Measurements from ENCODE around the gene NANS. TPM values are rescaled to one million over a fixed set of nuclear protein-coding genes. Genes with fewer than 3 reads are reported as not detected.
A peak's percentile ranks its signal among the peaks of the same experiment; 100 is the strongest.

Gene NANS
- total RNA-seq, 1 experiment from 2014 or later, result 40.4 TPM

DNA sequence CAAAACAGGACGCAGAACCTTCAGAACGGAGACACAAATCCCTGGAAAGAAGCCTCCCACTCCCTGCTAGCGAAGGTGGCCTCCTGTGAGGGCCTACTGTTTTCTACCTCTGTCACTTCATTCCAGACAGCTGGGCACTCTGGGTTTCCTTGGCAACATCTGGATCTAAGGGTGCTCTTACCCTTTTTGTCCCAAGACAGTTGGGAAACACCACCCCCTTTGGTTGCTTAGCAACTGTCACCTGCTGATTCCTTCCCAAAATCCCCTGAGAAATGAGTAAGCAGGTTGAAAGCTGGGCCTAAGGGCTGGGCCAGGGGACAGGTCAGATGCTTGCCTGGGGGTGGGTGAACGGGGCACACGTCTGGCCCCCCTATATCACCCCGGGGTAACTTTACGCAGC lies 29.4 kb downstream of the NANS start:
- Histone ChIP-seq H3K27me3 (ENCODE audit: insufficient read depth, low read length) (no peaks in the 10 kb centered on the region), H2BK5ac (ENCODE audit: insufficient read length, low read length) (no peak overlapping the region), H3K27ac (ENCODE audit: insufficient read length, low read depth, low read length) (no peak overlapping the region), H2BK12ac (ENCODE audit: insufficient read length, low read depth, low read length) (no peak overlapping the region), H3K23ac (ENCODE audit: insufficient read length, low read depth, low read length) (no peak overlapping the region), H3K18ac (ENCODE audit: insufficient read length, low read depth, low read length) (no peak overlapping the region), H4K5ac (ENCODE audit: insufficient read length, low read depth, low read length) (no peak overlapping the region), H3K79me1 (ENCODE audit: insufficient read depth, low read depth, low read length, poor library complexity, severe bottlenecking) (no peaks in the 10 kb centered on the region), H2AFZ (ENCODE audit: low read length) (no peak overlapping the region), H3K79me2 (ENCODE audit: insufficient read depth, low read length) (no peaks in the 10 kb centered on the region), H3T11ph (ENCODE audit: low read length) (no peak overlapping the region), H4K8ac (replicated peaks; ENCODE audit: insufficient read length, low read depth, low read length) (no peak overlapping the region), H3K56ac (ENCODE audit: insufficient read length, low read depth, low read length) (no peak overlapping the region), H2BK15ac (ENCODE audit: low read depth, low read length) (no peak overlapping the region), H4K91ac (ENCODE audit: insufficient read length, low read depth, low read length) (no peak overlapping the region), H3K4me2 (ENCODE audit: insufficient read depth, insufficient read length, low read length) (no peak overlapping the region), H2BK20ac (ENCODE audit: low read depth, low read length, poor library complexity, severe bottlenecking) (no peak overlapping the region), H2AK5ac (ENCODE audit: insufficient read length, low read length) (no peak overlapping the region), H3K9me3 (ENCODE audit: control insufficient read depth, low read depth, low read length) (no peaks in the 10 kb centered on the region), H3K4ac (ENCODE audit: low read depth, low read length) (no peak overlapping the region), H3K14ac (ENCODE audit: insufficient read depth, low read length) (no peak overlapping the region), H3K4me1 (ENCODE audit: insufficient read depth, low read length) (no peaks in the 10 kb centered on the region; the same call in 1 of the 2 replicates), H2BK120ac (ENCODE audit: low read depth, low read length, poor library complexity, severe bottlenecking) (no peak overlapping the region), H3K23me2 (ENCODE audit: insufficient read length, low read depth, low read length, poor library complexity, severe bottlenecking) (no peaks in the 10 kb centered on the region), H3K9ac (ENCODE audit: extremely low read depth, insufficient read length, low read length) (no peak overlapping the region), H4K20me1 (ENCODE audit: control insufficient read depth, insufficient read depth, insufficient read length) (no peaks in the 10 kb centered on the region)
- Mint-ChIP-seq H3K4me1 (peaks cover 31 to 35% of the 10 kb centered on the region in 2 experiments), H3K27me3 (ENCODE audit: low read depth) (peaks cover 10% of the 10 kb centered on the region), H3K36me3 (ENCODE audit: insufficient read depth in 1 of 3, low read depth in 3 of 3) (peaks cover 7 to 37% (median 26%) of the 10 kb centered on the region in 3 experiments), H3K27ac (peak overlapping the region in 2 of 3 experiments; percentile 42 to 72; a peak in 4 of 7 replicates), H3K9me3 (peaks cover 0 to 4% of the 10 kb centered on the region in 2 experiments; a peak in 2 of 5 replicates), H3K4me3 (no peak overlapping the region)
- peak; percentile 71 for DNase-seq
- WGBS (ENCODE audit: extremely low coverage, insufficient read length, low lambda C conversion rate), result no CpG with 5 or more reads among the region's 7 CpGs
- TF ChIP-seq, protein P1, sequence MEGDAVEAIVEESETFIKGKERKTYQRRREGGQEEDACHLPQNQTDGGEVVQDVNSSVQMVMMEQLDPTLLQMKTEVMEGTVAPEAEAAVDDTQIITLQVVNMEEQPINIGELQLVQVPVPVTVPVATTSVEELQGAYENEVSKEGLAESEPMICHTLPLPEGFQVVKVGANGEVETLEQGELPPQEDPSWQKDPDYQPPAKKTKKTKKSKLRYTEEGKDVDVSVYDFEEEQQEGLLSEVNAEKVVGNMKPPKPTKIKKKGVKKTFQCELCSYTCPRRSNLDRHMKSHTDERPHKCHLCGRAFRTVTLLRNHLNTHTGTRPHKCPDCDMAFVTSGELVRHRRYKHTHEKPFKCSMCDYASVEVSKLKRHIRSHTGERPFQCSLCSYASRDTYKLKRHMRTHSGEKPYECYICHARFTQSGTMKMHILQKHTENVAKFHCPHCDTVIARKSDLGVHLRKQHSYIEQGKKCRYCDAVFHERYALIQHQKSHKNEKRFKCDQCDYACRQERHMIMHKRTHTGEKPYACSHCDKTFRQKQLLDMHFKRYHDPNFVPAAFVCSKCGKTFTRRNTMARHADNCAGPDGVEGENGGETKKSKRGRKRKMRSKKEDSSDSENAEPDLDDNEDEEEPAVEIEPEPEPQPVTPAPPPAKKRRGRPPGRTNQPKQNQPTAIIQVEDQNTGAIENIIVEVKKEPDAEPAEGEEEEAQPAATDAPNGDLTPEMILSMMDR (conservative IDR thresholded peaks at IDR 0.05), result no peak
